Panc1 (cell line): Measurements from ENCODE around the gene CA9. TPM values are rescaled to one million over a fixed set of nuclear protein-coding genes. Genes with fewer than 3 reads are reported as not detected.

Source experiments
- ATAC-seq: fragments of 200-7000 bp; cut with Tn5 transposase; 2 replicates; pipeline ENCODE4 v1.9.1; 2020; ENCODE audit warnings: mild to moderate bottlenecking, moderate library complexity
- BruUV-seq: library from RNA; stranded (reverse); fragments of 400-500 nt; replicated peaks from 2 replicates; lab custom pipeline; 2021; lab: Mats Ljungman, UMichigan
- CTCF ChIA-PET: fragments of 300-600 bp; sonication (Branson Sonifier 250); formaldehyde crosslinking; loops from one replicate; lab custom pipeline; 2022; ENCODE audit warnings: antibody characterized with exemption; lab: Charles Lee
- POLR2A ChIA-PET: fragments of 300-600 bp; sonication (Branson Sonifier 250); formaldehyde crosslinking; loops from one replicate; lab custom pipeline; 2022; ENCODE audit warnings: antibody characterized with exemption; lab: Charles Lee
- DNase-seq: peaks from one replicate; pipeline ENCODE4 v3.0.0-alpha.2; 2010; ENCODE audit warnings: low read depth, low spot score
- H3K27ac ChIP-seq: 2 replicates; pipeline ENCODE4 v1.5.1; 2011; ENCODE audit warnings: mild to moderate bottlenecking, low read length, inconsistent platforms
- H3K27me3 ChIP-seq: fragments of 200-500 bp; sonication (Bioruptor generic); 2 replicates; pipeline ENCODE4 v1.6.0; 2014; ENCODE audit warnings: low read length, inconsistent platforms; ENCODE audit not compliant: control insufficient read depth, insufficient read depth
- H3K36me3 ChIP-seq: fragments of 200-500 bp; sonication (Bioruptor generic); 2 replicates; pipeline ENCODE4 v1.5.1; 2014; ENCODE audit warnings: inconsistent platforms, mild to moderate bottlenecking, low read length, moderate library complexity; ENCODE audit not compliant: control insufficient read depth, insufficient read depth
- H3K4me1 ChIP-seq: 2 replicates; pipeline ENCODE4 v1.5.1; 2011; ENCODE audit warnings: inconsistent platforms, mild to moderate bottlenecking, low read length, moderate library complexity; ENCODE audit not compliant: control insufficient read depth, insufficient read depth
- H3K4me3 ChIP-seq, 2 experiments: 2 replicates each; pipeline ENCODE4 v1.5.1; 2011 to 2012; ENCODE audit warnings: low read depth in 2 of 2, low read length in 2 of 2, mild to moderate bottlenecking in 2 of 2, inconsistent platforms in 1 of 2, moderate library complexity in 1 of 2
- H3K9me3 ChIP-seq: fragments of 200-500 bp; sonication (Bioruptor generic); 2 replicates; pipeline ENCODE4 v1.5.1; 2014; ENCODE audit warnings: low read depth, mild to moderate bottlenecking, inconsistent platforms, low read length, moderate library complexity; ENCODE audit not compliant: control insufficient read depth, insufficient read depth
- POLR2AphosphoS5 ChIP-seq: IDR thresholded peaks from 2 replicates; pipeline ENCODE4 v1.6.1; 2012; ENCODE audit warnings: mild to moderate bottlenecking, low read depth, low read length, moderate library complexity
- SIN3A ChIP-seq: IDR thresholded peaks from 2 replicates; pipeline ENCODE4 v1.6.1; 2012; ENCODE audit warnings: low read depth, mild to moderate bottlenecking, low read length, moderate library complexity, borderline replicate concordance; ENCODE audit not compliant: insufficient read depth
- TCF7L2 ChIP-seq: IDR thresholded peaks from 2 replicates; pipeline ENCODE4 v1.6.1; 2011; ENCODE audit warnings: mild to moderate bottlenecking, low read depth, low read length, inconsistent platforms
- in situ Hi-C: cut with HindIII; loops from 2 replicates; pipeline ENCODE4 v1.10.0; 2016; ENCODE audit warnings: low sequenced_read_pairs, low pct_unique_long_range_greater_than_20kb
- intact Hi-C: fragments of 100-400 bp; cut with micrococcal nuclease; formaldehyde crosslinking; loops from one replicate; pipeline ENCODE4 v1.10.0; 2022; ENCODE audit not compliant: unreplicated experiment
- total RNA-seq: library from RNA; stranded (reverse); gene quantifications from one replicate; pipeline ENCODE4 v1.2.1, GENCODE V29; 2021; ENCODE audit not compliant: unreplicated experiment
- TF ChIP-seq, protein P1 (sequence below), 2 experiments: IDR thresholded peaks; 2 replicates each; pipeline ENCODE4 v1.6.1; 2011 to 2012; ENCODE audit warnings: low read depth in 2 of 2, control low read depth in 1 of 2, low read length in 1 of 2, mild to moderate bottlenecking in 1 of 2, moderate library complexity in 1 of 2; ENCODE audit not compliant: insufficient read depth in 1 of 2
- TF ChIP-seq, protein P2 (sequence below): fragments of 450-650 bp; IDR thresholded peaks from 2 replicates; pipeline ENCODE4 v1.5.1; 2017; ENCODE audit warnings: mild to moderate bottlenecking

CA9 gene
- total RNA-seq, 1 experiment from 2014 or later: 0.31 TPM

DNA sequence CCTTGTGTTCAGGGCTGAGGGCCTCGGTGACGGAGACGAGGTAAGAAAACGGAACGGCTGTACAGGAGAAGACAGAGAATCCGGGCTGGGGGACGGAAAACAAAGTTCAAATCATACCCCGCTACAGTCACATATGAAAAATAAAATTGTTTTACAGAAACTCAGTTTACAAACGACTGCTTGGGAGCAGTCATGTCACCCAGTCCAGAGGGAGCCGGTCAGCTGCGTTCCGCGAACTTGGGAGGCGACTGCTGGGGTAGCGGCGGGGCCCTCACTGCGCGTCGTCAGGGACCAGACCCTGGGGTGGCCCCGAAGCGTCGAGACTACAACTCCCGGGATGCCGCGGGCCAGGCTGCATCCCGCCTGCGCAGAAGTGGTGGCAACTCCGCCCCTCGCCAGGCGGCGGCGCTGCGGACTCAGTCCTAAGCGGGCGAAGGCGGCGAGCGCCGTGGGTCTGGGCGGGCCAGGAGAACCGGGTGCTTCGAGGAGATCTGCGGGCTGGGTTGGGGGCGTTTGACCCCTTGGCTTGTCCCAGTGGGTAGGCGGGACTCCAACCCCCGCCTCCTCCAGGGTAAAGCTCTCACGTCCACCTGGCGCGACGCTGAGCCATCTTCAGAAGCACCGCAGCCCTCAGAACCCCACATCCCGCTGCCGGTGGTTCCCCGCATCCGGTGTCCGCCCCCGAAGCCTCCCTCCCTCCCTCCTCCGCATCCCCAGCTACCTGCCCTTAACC lies 27.0 kb upstream of the CA9 start:
- CTCF ChIA-PET: interaction anchor here (0.6 to 1.5 kb wide), 8 partner anchors 11 to 353 kb away, joined by 3 to 8 read pairs (median 6); partner anchors contain the start of genes CCDC107 and RMRP
- POLR2A ChIA-PET: interaction anchor here (0.7 kb wide), 2 partner anchors 11 to 163 kb away, joined by 3 to 4 read pairs; partner anchors contain the start of genes CCDC107 and RMRP
- Histone ChIP-seq H3K4me1 (peaks cover 9% of the 10 kb centered on the region), H3K4me3 (peak overlapping the region; percentile 61 to 84), H3K9me3 (no peaks in the 10 kb centered on the region), H3K27me3 (no peaks in the 10 kb centered on the region), H3K36me3 (no peaks in the 10 kb centered on the region), H3K27ac (peak overlapping the region; percentile 82)
- TF ChIP-seq TCF7L2: peak; percentile 83
- TF ChIP-seq POLR2AphosphoS5: peak; percentile 73
- TF ChIP-seq, protein P1, sequence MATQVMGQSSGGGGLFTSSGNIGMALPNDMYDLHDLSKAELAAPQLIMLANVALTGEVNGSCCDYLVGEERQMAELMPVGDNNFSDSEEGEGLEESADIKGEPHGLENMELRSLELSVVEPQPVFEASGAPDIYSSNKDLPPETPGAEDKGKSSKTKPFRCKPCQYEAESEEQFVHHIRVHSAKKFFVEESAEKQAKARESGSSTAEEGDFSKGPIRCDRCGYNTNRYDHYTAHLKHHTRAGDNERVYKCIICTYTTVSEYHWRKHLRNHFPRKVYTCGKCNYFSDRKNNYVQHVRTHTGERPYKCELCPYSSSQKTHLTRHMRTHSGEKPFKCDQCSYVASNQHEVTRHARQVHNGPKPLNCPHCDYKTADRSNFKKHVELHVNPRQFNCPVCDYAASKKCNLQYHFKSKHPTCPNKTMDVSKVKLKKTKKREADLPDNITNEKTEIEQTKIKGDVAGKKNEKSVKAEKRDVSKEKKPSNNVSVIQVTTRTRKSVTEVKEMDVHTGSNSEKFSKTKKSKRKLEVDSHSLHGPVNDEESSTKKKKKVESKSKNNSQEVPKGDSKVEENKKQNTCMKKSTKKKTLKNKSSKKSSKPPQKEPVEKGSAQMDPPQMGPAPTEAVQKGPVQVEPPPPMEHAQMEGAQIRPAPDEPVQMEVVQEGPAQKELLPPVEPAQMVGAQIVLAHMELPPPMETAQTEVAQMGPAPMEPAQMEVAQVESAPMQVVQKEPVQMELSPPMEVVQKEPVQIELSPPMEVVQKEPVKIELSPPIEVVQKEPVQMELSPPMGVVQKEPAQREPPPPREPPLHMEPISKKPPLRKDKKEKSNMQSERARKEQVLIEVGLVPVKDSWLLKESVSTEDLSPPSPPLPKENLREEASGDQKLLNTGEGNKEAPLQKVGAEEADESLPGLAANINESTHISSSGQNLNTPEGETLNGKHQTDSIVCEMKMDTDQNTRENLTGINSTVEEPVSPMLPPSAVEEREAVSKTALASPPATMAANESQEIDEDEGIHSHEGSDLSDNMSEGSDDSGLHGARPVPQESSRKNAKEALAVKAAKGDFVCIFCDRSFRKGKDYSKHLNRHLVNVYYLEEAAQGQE (IDR thresholded peaks at IDR 0.05; ENCODE audit: insufficient read depth in 1 of 2, low read depth in 2 of 2, low read length in 1 of 2): 0 out of 4 replicates have a peak, but pooled peaks of 1 of the 2 experiments have one; percentile 57
- peak; percentile 33; the same call in 1 of the 2 replicates for TF ChIP-seq SIN3A
- TF ChIP-seq, protein P2, sequence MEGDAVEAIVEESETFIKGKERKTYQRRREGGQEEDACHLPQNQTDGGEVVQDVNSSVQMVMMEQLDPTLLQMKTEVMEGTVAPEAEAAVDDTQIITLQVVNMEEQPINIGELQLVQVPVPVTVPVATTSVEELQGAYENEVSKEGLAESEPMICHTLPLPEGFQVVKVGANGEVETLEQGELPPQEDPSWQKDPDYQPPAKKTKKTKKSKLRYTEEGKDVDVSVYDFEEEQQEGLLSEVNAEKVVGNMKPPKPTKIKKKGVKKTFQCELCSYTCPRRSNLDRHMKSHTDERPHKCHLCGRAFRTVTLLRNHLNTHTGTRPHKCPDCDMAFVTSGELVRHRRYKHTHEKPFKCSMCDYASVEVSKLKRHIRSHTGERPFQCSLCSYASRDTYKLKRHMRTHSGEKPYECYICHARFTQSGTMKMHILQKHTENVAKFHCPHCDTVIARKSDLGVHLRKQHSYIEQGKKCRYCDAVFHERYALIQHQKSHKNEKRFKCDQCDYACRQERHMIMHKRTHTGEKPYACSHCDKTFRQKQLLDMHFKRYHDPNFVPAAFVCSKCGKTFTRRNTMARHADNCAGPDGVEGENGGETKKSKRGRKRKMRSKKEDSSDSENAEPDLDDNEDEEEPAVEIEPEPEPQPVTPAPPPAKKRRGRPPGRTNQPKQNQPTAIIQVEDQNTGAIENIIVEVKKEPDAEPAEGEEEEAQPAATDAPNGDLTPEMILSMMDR: no peak
- intact Hi-C loops: no loop called here
- peak; percentile 97 for ATAC-seq
- no TSS peak for BruUV-seq
- DNase-seq: no peak
- in situ Hi-C loops: no loop called here

DNA sequence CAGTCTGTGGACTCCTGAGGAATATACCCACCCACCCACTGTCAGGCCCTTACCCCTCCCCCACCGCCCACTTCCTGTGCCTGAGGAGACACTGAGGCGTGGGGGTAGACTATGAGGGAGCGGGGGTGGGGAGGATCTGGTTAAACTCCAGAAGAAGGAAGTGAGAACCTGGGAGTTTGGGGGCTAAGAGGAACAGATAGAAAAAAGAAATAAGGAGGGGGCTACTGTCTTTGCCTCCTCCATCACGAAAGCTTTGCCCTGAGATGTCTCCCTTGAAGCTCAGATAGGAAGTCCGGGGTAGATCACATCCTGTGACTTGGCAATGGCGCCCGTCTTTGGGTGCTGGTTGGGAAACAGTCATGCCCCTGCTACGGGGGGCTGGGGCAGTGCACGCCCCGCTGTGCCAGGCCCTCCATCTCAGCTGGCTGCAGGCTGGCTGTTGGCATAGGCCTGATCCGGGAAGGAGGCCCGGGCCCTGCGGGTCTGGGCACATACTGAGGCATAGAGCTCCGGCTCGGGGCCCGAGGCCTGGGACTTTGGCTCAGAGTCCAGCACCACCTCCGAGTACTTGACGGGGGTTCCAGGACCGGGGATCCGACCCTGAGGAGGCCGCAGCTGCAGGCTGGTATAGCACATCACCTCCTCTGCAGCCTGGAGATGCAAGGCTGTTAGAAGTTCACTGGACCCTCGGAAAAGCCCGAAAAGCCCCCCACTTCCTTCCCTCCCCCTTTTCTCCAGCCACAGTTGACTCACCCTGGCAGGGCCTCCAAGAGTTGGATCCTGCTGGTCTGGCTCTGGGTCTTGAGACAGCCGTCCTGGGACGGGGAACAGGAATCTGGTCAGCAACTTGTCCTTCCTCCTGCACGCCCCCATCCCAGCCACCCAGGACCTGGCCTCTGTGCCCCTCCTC lies 24.0 kb upstream of the CA9 start:
- ATAC-seq (no peak), DNase-seq (no peak)
- no peak overlapping the region for H3K27ac ChIP-seq
- H3K9me3 ChIP-seq: no peaks in the 10 kb centered on the region
- intact Hi-C loops (loop anchor here (10.0 kb wide), 1 partner anchor 165 kb away; the partner anchor contains the start of genes HINT2 and SPAG8), in situ Hi-C loops (no loop called here)
- H3K27me3 ChIP-seq: no peaks in the 10 kb centered on the region
- H3K4me3 ChIP-seq: no peak overlapping the region
- CTCF ChIA-PET: no interaction called here
- no peaks in the 10 kb centered on the region for H3K36me3 ChIP-seq
- TF ChIP-seq, protein P2: no peak
- TF ChIP-seq SIN3A (no peak), POLR2AphosphoS5 (no peak), TCF7L2 (no peak)
- TF ChIP-seq, protein P1 (IDR thresholded peaks at IDR 0.05; ENCODE audit: insufficient read depth in 1 of 2, low read depth in 2 of 2, low read length in 1 of 2): no peak
- POLR2A ChIA-PET: interaction anchor here (0.9 kb wide), 1 partner anchor 68 kb away, joined by 3 read pairs; no protein-coding TSS in a partner anchor
- BruUV-seq: no TSS peak
- peaks cover 12% of the 10 kb centered on the region for H3K4me1 ChIP-seq
